Neural progenitor cell (in vitro differentiated cells): ENCODE data around the gene HHAT. TPM values are rescaled to one million over a fixed set of nuclear protein-coding genes. Genes with fewer than 3 reads are reported as not detected.

Source experiments
- DNase-seq: peaks from one replicate; pipeline ENCODE4 v3.0.0-alpha.2; 2016; ENCODE audit warnings: low spot score
- H2AFZ ChIP-seq: fragments of 200-600 bp; sonication (generic); replicated peaks from 2 replicates; pipeline ENCODE4 v1.6.1; 2016; ENCODE audit warnings: antibody characterized with exemption
- H3F3A ChIP-seq: fragments of 200-600 bp; sonication (generic); 2 replicates; pipeline ENCODE4 v1.6.1; 2016; ENCODE audit warnings: antibody characterized with exemption, low read depth
- H3K27ac ChIP-seq: fragments of 200-600 bp; sonication (generic); 2 replicates; pipeline ENCODE4 v1.5.1; 2016; ENCODE audit warnings: mild to moderate bottlenecking
- H3K27me3 ChIP-seq: fragments of 200-600 bp; sonication (generic); 2 replicates; pipeline ENCODE4 v1.6.1; 2016; ENCODE audit warnings: mild to moderate bottlenecking, moderate library complexity
- H3K36me3 ChIP-seq: fragments of 200-600 bp; sonication (generic); 2 replicates; pipeline ENCODE4 v1.5.1; 2016
- H3K4me1 ChIP-seq: fragments of 200-600 bp; sonication (generic); 2 replicates; pipeline ENCODE4 v1.6.1; 2016; ENCODE audit warnings: mixed run types
- H3K4me2 ChIP-seq: fragments of 200-600 bp; sonication (generic); 2 replicates; pipeline ENCODE4 v1.6.1; 2016
- H3K4me3 ChIP-seq: fragments of 200-600 bp; sonication (generic); 2 replicates; pipeline ENCODE4 v1.5.1; 2016
- H3K79me2 ChIP-seq: fragments of 200-600 bp; sonication (generic); 2 replicates; pipeline ENCODE4 v1.6.1; 2016; ENCODE audit warnings: low read depth
- H3K9ac ChIP-seq: fragments of 200-600 bp; sonication (generic); 2 replicates; pipeline ENCODE4 v1.6.1; 2016
- H3K9me3 ChIP-seq: fragments of 200-600 bp; sonication (generic); 2 replicates; pipeline ENCODE4 v1.5.1; 2016; ENCODE audit warnings: low read depth
- H4K20me1 ChIP-seq: fragments of 200-600 bp; sonication (generic); 2 replicates; pipeline ENCODE4 v1.6.1; 2016; ENCODE audit warnings: low read depth
- H3K27ac Mint-ChIP-seq: 3 replicates; pipeline ENCODE4 v1.8.0; 2021; ENCODE audit warnings: mixed read lengths
- H3K27me3 Mint-ChIP-seq: 2 replicates; pipeline ENCODE4 v1.8.0; 2022; ENCODE audit warnings: low read depth, mild to moderate bottlenecking, inconsistent platforms, moderate library complexity, mixed read lengths; ENCODE audit not compliant: insufficient read depth
- H3K36me3 Mint-ChIP-seq: 3 replicates; pipeline ENCODE4 v1.8.0; 2021; ENCODE audit warnings: mixed read lengths
- H3K4me1 Mint-ChIP-seq: 3 replicates; pipeline ENCODE4 v1.8.0; 2021; ENCODE audit warnings: mixed read lengths
- H3K4me3 Mint-ChIP-seq: 3 replicates; pipeline ENCODE4 v1.8.0; 2021; ENCODE audit warnings: mild to moderate bottlenecking, moderate library complexity, mixed read lengths
- H3K9me3 Mint-ChIP-seq: 3 replicates; pipeline ENCODE4 v1.8.0; 2020; ENCODE audit warnings: mixed read lengths
- CTCF ChIP-seq: fragments of 200-600 bp; sonication (generic); IDR thresholded peaks from 2 replicates; pipeline ENCODE4 v1.5.1; 2017; ENCODE audit warnings: antibody characterized with exemption, mild to moderate bottlenecking
- EZH2 ChIP-seq: fragments of 200-600 bp; sonication (generic); IDR thresholded peaks from 2 replicates; pipeline ENCODE4 v1.6.1; 2017; ENCODE audit warnings: antibody characterized with exemption, mild to moderate bottlenecking, moderate library complexity
- EZH2phosphoT487 ChIP-seq: fragments of 200-600 bp; sonication (generic); IDR thresholded peaks from 2 replicates; pipeline ENCODE4 v1.6.1; 2017; ENCODE audit warnings: antibody characterized with exemption
- total RNA-seq: library from RNA; depleted of rRNA; stranded (reverse); fragments of >200 nt; gene quantifications from 2 replicates; pipeline ENCODE4 v1.2.3, GENCODE V29; 2015; ENCODE audit warnings: low replicate concordance

The HHAT gene
- total RNA-seq, 1 donor from 2014 or later = 10.3 TPM

GRCh38 chr1:210674151-210674550, 345.4 kb downstream of the HHAT start:
- H3K4me3 Mint-ChIP-seq = no peak overlapping the region
- no peak overlapping the region for H3K9ac ChIP-seq
- H3K4me2 ChIP-seq = no peak overlapping the region
- H3K4me1 Mint-ChIP-seq = no peaks in the 10 kb centered on the region
- H3K27ac ChIP-seq = no peak overlapping the region
- no peaks in the 10 kb centered on the region for H3K27me3 Mint-ChIP-seq
- no peak overlapping the region for H3K4me3 ChIP-seq
- no peaks in the 10 kb centered on the region for H3K9me3 ChIP-seq
- H3K4me1 ChIP-seq = no peaks in the 10 kb centered on the region
- H3K27ac Mint-ChIP-seq = no peak overlapping the region
- H3F3A ChIP-seq = no peaks in the 10 kb centered on the region
- no peaks in the 10 kb centered on the region for H3K27me3 ChIP-seq
- no peaks in the 10 kb centered on the region for H3K36me3 Mint-ChIP-seq
- H3K36me3 ChIP-seq = no peaks in the 10 kb centered on the region
- no peak overlapping the region for H2AFZ ChIP-seq
- no peaks in the 10 kb centered on the region for H4K20me1 ChIP-seq
- no peaks in the 10 kb centered on the region for H3K9me3 Mint-ChIP-seq
- H3K79me2 ChIP-seq = no peaks in the 10 kb centered on the region
- no peak for TF ChIP-seq EZH2
- TF ChIP-seq CTCF = no peak
- TF ChIP-seq EZH2phosphoT487 = no peak
- DNase-seq = no peak

GRCh38 chr1:210676539-210676938, 347.8 kb downstream of the HHAT start:
- no peak overlapping the region for H3K4me2 ChIP-seq
- no peaks in the 10 kb centered on the region for H3K9me3 ChIP-seq
- no peak for DNase-seq
- Mint-ChIP-seq H3K27me3 (no peaks in the 10 kb centered on the region), H3K4me3 (no peak overlapping the region), H3K36me3 (peaks cover 4% of the 10 kb centered on the region), H3K27ac (no peak overlapping the region), H3K9me3 (no peaks in the 10 kb centered on the region), H3K4me1 (no peaks in the 10 kb centered on the region)
- H3K4me3 ChIP-seq = no peak overlapping the region
- H3K36me3 ChIP-seq = no peaks in the 10 kb centered on the region
- no peak overlapping the region for H3K9ac ChIP-seq
- no peaks in the 10 kb centered on the region for H4K20me1 ChIP-seq
- no peaks in the 10 kb centered on the region for H3K79me2 ChIP-seq
- no peaks in the 10 kb centered on the region for H3K4me1 ChIP-seq
- no peaks in the 10 kb centered on the region for H3K27me3 ChIP-seq
- no peaks in the 10 kb centered on the region for H3F3A ChIP-seq
- no peak for TF ChIP-seq CTCF
- no peak for TF ChIP-seq EZH2phosphoT487
- no peak for TF ChIP-seq EZH2
- no peak overlapping the region for H2AFZ ChIP-seq
- H3K27ac ChIP-seq = no peak overlapping the region

DNA sequence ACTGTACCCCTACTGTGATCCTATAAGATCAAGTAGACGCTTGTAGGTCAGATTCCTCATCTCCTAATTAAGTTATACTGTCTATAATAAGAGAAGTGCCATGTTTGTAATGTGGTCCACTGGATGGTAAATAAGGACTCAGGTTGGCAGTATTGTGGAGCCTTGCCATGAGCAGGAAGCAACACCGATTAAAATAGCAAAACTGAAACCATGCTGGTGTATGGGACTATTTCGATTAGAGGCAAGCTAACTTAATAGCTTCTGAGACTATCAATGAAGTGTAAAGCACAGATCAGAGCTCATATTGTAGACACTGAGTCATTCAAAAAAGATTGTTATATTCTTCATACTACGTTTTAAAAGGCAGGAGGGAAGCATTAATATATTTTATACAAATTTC, 348.8 kb downstream of the HHAT start:
- Histone ChIP-seq H3K36me3 (no peaks in the 10 kb centered on the region), H4K20me1 (no peaks in the 10 kb centered on the region), H3K27ac (no peak overlapping the region), H3K4me3 (no peak overlapping the region), H3K4me2 (no peak overlapping the region), H3K9ac (no peak overlapping the region), H3K9me3 (no peaks in the 10 kb centered on the region), H3F3A (no peaks in the 10 kb centered on the region), H3K4me1 (no peaks in the 10 kb centered on the region), H3K27me3 (no peaks in the 10 kb centered on the region), H2AFZ (no peak overlapping the region), H3K79me2 (no peaks in the 10 kb centered on the region)
- Mint-ChIP-seq H3K4me3 (no peak overlapping the region), H3K36me3 (peaks cover 4% of the 10 kb centered on the region), H3K9me3 (no peaks in the 10 kb centered on the region), H3K27ac (no peak overlapping the region), H3K4me1 (no peaks in the 10 kb centered on the region), H3K27me3 (no peaks in the 10 kb centered on the region)
- TF ChIP-seq CTCF (no peak), EZH2phosphoT487 (no peak), EZH2 (no peak)
- no peak for DNase-seq

GRCh38 chr1:210678306-210678705, 349.6 kb downstream of the HHAT start:
- Mint-ChIP-seq H3K4me1 (no peaks in the 10 kb centered on the region), H3K36me3 (peaks cover 4% of the 10 kb centered on the region), H3K9me3 (no peaks in the 10 kb centered on the region), H3K4me3 (no peak overlapping the region), H3K27me3 (no peaks in the 10 kb centered on the region), H3K27ac (no peak overlapping the region)
- Histone ChIP-seq H3K4me3 (no peak overlapping the region), H3K4me1 (no peaks in the 10 kb centered on the region), H3K9ac (no peak overlapping the region), H3K9me3 (no peaks in the 10 kb centered on the region), H3K27ac (no peak overlapping the region), H2AFZ (no peak overlapping the region), H3K27me3 (no peaks in the 10 kb centered on the region), H4K20me1 (no peaks in the 10 kb centered on the region), H3K36me3 (no peaks in the 10 kb centered on the region), H3F3A (no peaks in the 10 kb centered on the region), H3K4me2 (no peak overlapping the region), H3K79me2 (no peaks in the 10 kb centered on the region)
- TF ChIP-seq EZH2 (no peak), CTCF (no peak), EZH2phosphoT487 (no peak)
- DNase-seq = no peak
